Stimulated activated naive CD8-positive, alpha-beta T cell treated with anti-CD3 and anti-CD28 coated beads, Interleukin-15, amount 100 ng/mL, for 72 hours (primary cell): ENCODE measurements around the gene GPBP1.
"Not testable (repeated sequence)": the region's sequence is repeated elsewhere in the genome, so short reads cannot be mapped to it uniquely, and the experiment has no call there.

Experiments used
- ATAC-seq: fragments of 150-1000 bp; cut with Tn5 transposase; 2 replicates; pipeline ENCODE4 v1.10.0; 2021; ENCODE audit warnings: mild to moderate bottlenecking, moderate library complexity
- DNase-seq, 2 donors: peaks; one replicate each; pipeline ENCODE4 v3.0.0; 2021 to 2022
- H3K27ac Mint-ChIP-seq, 2 donors: one replicate each; pipeline ENCODE4 v1.8.0; 2022; ENCODE audit warnings: mild to moderate bottlenecking in 2 of 2, mixed read lengths in 2 of 2, moderate library complexity in 2 of 2
- H3K27me3 Mint-ChIP-seq: one replicate; pipeline ENCODE4 v1.8.0; 2022; ENCODE audit warnings: mixed read lengths
- H3K4me1 Mint-ChIP-seq: one replicate; pipeline ENCODE4 v1.8.0; 2022; ENCODE audit warnings: mild to moderate bottlenecking, mixed read lengths
- H3K4me3 Mint-ChIP-seq, 2 donors: one replicate each; pipeline ENCODE4 v1.8.0; 2022; ENCODE audit warnings: mild to moderate bottlenecking in 2 of 2, mixed read lengths in 2 of 2, moderate library complexity in 1 of 2
- H3K9me3 Mint-ChIP-seq, 2 donors: one replicate each; pipeline ENCODE4 v1.8.0; 2022; ENCODE audit warnings: mixed read lengths in 2 of 2

GPBP1 gene

DNA sequence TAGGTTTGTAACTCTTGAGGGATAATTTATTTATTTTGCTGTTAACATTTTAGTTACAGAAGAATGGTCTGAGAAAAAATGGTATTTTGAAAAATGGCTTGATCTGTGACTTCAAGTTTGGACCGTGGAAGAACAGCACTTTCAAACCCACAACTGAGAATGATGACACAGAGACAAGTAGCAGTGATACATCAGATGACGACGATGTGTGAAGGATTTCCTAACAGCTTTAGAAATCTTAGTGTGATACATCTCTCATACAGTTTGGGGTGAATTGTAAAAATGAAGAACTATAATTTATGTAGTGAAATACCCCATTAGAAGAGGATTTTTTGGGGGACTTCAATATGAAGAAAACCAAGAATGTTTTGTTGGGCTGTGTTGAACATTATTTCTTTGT is 88.7 kb downstream of the GPBP1 start:
- Mint-ChIP-seq H3K27me3 (no peaks in the 10 kb centered on the region), H3K4me1 (peaks cover 28% of the 10 kb centered on the region), H3K27ac (peak overlapping the region in 1 of 2 donors; percentile 46), H3K4me3 (no peak overlapping the region), H3K9me3 (no peaks in the 10 kb centered on the region)
- peak; percentile 64 for ATAC-seq
- DNase-seq: no peak

DNA sequence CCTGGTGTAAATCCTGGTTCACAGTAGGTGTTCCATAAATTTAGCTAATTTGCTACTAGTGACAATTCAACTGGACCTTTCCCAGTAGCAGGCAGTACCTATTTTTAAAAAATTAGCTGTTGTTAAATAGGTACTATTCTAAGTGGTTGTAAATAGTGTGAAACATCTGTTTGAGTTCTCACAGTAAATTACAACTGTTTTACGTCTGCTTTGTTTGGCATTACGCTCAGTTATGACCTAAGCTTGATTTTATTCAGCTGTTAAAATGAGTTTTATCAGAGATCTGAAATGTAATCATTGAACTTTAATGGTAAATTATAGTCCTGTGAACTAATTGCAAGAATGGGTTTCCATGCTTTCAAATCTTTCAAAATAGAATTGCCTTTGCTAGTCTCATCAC is 93.9 kb downstream of the GPBP1 start:
- DNase-seq (no peak), ATAC-seq (no peak)
- H3K4me3 Mint-ChIP-seq: no peak overlapping the region
- H3K4me1 Mint-ChIP-seq: no peaks in the 10 kb centered on the region
- H3K27ac Mint-ChIP-seq: no peak overlapping the region
- peaks cover 4% of the 10 kb centered on the region for H3K27me3 Mint-ChIP-seq
- no peaks in the 10 kb centered on the region for H3K9me3 Mint-ChIP-seq

DNA sequence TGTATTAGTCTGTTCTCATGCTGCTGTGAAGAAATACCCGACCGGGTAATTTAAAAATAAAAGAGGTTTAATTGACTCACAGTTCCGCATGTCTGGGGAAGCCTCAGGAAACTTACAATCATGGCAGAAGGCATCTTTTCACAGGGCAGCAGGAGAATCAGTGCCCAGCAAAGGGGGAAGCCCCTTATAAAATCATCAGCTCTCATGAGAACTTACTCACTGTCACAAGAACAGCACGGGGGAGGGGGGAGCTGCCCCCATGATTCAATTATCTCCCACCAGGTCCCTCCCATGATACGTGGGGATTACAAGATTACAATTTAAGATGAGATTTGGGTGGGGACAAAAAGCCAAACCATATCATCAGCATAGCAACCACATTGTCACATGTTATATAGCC is 102.5 kb downstream of the GPBP1 start:
- H3K27me3 Mint-ChIP-seq: peaks cover 17% of the 10 kb centered on the region

DNA sequence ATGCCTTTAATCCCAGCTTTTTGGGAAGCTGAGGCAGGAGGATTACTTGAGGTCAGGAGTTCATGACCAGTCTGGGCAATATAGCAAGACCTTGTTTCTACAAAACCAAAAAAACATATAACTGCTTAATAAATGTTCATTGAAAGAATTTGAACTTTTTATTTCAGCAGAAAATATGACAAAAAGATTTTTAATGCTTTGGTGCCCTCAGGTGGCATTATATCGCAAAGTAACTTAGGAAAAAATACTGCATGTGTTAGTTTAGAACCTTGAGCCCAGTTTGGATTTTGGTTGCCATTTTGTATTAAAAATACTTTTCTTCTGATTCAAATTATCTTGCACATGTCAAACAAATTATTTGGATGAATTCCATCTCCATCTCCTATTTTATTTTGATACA is 103.2 kb downstream of the GPBP1 start:
- Mint-ChIP-seq H3K4me1 (no peaks in the 10 kb centered on the region), H3K9me3 (no peaks in the 10 kb centered on the region), H3K27me3 (peaks cover 20% of the 10 kb centered on the region), H3K27ac (no peak overlapping the region), H3K4me3 (no peak overlapping the region)
- ATAC-seq (no peak), DNase-seq (no peak)

More for the DNA sequence above, 102.5 kb downstream of the GPBP1 start:
- H3K4me1 Mint-ChIP-seq: no peaks in the 10 kb centered on the region
- no peaks in the 10 kb centered on the region for H3K9me3 Mint-ChIP-seq
- ATAC-seq: no peak
- no peak overlapping the region for H3K4me3 Mint-ChIP-seq
- no peak overlapping the region for H3K27ac Mint-ChIP-seq
- DNase-seq: no peak

DNA sequence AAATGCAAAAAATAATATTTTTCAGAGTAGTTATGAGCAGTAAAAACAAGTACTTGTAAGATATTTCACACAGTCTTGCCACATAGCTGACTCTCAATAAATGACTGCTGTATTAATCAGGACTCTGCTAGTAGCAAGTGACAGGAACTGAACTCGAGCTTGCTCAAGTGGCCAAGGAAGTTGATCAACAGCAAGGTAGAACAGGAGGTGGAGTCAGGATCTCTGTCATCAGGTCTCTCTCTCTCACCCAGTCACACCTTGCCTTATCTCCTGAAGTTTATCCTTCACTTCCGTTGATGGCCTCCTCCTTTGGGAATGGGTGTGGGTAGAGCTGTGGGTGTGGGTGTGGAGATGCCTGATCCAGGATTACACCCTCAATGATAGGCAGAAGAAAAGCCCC is 107.0 kb downstream of the GPBP1 start:
- no peaks in the 10 kb centered on the region for H3K9me3 Mint-ChIP-seq
- no peak for DNase-seq
- H3K4me3 Mint-ChIP-seq: no peak overlapping the region
- no peak overlapping the region for H3K27ac Mint-ChIP-seq
- H3K4me1 Mint-ChIP-seq: no peaks in the 10 kb centered on the region
- H3K27me3 Mint-ChIP-seq: peaks cover 13% of the 10 kb centered on the region
- no peak for ATAC-seq

DNA sequence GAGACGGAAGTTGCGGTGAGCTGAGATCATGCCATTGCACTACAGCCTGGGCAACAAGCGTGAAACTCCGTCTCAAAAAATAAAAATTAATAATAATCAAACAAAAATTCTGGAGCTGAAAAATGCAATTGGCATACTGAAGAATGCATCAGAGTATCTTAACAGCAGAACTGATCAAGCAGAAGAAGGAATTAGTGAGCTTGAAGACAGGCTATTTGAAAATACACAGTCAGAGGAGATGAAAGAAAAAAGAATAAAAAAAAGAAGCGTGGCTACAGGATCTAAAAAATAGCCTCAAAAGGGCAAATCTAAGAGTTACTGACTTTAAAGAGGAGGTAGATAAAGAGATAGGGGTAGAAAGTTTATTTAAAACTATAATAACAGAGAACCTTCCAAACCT is 111.2 kb downstream of the GPBP1 start:
- not testable (repeated sequence) for H3K4me1 Mint-ChIP-seq, H3K9me3 Mint-ChIP-seq, H3K4me3 Mint-ChIP-seq, H3K27me3 Mint-ChIP-seq, H3K27ac Mint-ChIP-seq, ATAC-seq, DNase-seq

DNA sequence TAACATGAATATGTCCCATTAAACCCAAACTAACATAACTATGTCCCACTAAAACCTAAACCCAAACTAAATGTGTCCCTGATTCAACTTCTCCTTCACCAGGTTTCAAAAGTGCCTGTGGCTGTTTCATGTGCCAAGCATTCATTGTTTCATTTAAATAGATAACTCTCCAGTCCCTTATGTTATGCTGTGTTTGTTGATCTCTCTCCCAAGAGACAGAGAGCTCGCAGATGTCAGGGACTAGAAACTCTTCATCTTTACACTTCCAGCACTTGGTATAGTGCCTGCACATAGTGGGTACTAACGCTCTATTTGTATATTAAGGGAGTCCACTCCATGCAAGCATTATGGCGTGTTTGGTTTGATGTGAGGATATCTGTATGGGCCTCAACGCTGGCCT is 118.0 kb downstream of the GPBP1 start:
- no peak for DNase-seq
- Mint-ChIP-seq H3K4me1 (no peaks in the 10 kb centered on the region), H3K27ac (no peak overlapping the region), H3K27me3 (no peaks in the 10 kb centered on the region), H3K9me3 (no peaks in the 10 kb centered on the region), H3K4me3 (no peak overlapping the region)
- no peak for ATAC-seq

DNA sequence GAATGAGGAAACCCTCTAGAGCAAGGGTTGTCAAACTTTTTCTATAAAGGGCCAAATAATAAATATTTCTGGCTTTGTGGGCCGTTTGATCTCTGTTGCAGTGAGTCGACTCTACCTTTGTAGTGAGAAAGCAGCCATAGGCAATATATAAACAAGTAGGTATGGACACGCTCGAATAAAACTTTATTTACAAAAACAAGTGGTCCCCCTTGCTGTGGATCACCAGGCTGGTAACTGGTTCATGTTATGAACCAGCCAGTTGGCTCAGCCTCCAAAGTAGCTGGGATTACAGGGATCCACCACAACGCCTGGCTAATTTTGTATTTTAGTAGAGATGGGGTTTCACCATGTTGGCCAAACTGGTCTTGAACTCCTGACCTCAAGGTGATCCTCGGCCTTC is 118.5 kb downstream of the GPBP1 start:
- no peaks in the 10 kb centered on the region for H3K27me3 Mint-ChIP-seq
- DNase-seq (no peak), ATAC-seq (no peak)
- no peaks in the 10 kb centered on the region for H3K4me1 Mint-ChIP-seq
- no peaks in the 10 kb centered on the region for H3K9me3 Mint-ChIP-seq
- H3K27ac Mint-ChIP-seq: no peak overlapping the region
- H3K4me3 Mint-ChIP-seq: no peak overlapping the region

DNA sequence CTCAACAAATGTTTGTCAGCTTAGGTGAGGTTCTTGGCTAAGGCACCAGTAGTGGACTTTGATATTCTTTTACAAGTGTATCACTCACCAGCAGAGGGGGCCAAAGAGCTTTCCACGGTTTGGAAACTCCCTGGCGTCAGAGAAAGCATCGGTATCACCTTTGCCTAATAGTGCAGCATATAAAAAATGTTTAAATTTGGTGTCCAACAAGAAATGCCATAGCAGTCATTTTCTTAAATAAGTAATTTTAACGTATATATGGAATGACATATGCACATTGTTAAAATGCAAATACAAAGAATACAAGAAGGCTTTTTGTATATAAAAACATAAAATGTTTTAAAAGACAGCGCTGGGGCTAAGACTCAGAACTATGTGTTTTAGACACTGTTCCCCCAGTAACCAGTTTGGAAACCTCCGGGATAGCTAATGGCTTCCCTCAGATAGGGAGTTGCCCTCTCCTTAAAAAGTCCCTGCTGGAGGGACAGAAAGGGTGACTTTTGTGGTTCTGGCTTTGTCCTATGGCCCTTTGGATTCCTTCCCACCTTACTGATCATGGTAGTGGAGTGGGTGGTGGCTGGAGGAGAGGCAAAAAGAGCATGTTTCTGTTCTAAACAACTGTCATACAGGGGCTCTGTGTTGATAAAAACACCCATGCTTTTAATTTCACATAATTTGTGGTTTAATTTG is 124.6 kb downstream of the GPBP1 start:
- no peak overlapping the region for H3K27ac Mint-ChIP-seq
- no peaks in the 10 kb centered on the region for H3K27me3 Mint-ChIP-seq
- DNase-seq (peak; percentile 75), ATAC-seq (no peak)
- peaks cover 43% of the 10 kb centered on the region for H3K4me1 Mint-ChIP-seq
- H3K9me3 Mint-ChIP-seq: no peaks in the 10 kb centered on the region
- peak overlapping the region; percentile 43 to 58 for H3K4me3 Mint-ChIP-seq

DNA sequence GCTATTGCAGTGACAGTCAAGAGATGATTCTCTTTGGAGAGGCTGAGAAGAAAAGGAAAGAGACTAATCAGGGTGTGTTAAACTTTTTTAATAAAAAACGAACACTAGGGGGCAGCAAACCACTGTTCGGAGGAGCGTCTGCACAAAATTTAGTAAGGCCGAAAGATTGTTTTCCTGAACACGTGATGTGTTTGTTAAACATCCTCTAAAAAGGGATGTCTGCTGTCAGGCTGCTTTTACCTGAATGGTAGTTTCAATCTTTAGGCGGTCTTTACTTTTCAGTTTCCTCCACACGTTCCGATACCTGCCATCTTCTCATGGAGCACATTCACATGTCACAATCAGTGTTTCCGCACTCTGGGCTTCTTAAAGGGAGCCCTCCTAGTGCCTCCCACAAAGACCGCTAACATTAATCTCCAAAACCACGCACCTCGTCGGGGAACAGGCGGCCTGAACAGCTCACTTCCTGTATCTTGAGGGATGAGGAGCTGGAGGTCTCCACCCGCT is 125.2 kb downstream of the GPBP1 start:
- peak overlapping the region; percentile 43 to 58 for H3K4me3 Mint-ChIP-seq
- peak; percentile 85 for ATAC-seq
- DNase-seq: peak; percentile 34 to 73
- no peaks in the 10 kb centered on the region for H3K27me3 Mint-ChIP-seq
- no peaks in the 10 kb centered on the region for H3K9me3 Mint-ChIP-seq
- H3K27ac Mint-ChIP-seq: no peak overlapping the region
- peaks cover 43% of the 10 kb centered on the region for H3K4me1 Mint-ChIP-seq

DNA sequence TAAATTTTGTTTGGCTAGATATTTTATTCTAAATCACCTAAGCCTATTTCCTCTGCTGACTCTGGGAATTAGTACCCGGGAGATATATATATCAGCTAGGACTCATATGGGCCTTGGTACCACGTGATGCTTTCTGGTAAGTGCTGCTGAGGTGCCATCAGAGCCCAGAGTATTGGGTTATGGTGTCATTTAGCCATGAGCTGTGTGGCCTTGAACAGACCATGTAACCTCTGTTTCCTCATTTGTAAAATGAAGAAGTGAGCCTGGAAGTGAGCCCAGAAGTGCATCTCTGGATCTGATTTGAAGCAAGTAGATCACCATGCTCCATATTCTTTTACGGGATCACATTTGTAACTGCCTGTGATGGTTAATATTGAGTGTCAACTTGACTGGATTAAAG is 126.1 kb downstream of the GPBP1 start:
- no peak for ATAC-seq
- Mint-ChIP-seq H3K4me3 (no peak overlapping the region), H3K27me3 (no peaks in the 10 kb centered on the region), H3K27ac (no peak overlapping the region), H3K9me3 (no peaks in the 10 kb centered on the region), H3K4me1 (peaks cover 43% of the 10 kb centered on the region)
- no peak for DNase-seq

DNA sequence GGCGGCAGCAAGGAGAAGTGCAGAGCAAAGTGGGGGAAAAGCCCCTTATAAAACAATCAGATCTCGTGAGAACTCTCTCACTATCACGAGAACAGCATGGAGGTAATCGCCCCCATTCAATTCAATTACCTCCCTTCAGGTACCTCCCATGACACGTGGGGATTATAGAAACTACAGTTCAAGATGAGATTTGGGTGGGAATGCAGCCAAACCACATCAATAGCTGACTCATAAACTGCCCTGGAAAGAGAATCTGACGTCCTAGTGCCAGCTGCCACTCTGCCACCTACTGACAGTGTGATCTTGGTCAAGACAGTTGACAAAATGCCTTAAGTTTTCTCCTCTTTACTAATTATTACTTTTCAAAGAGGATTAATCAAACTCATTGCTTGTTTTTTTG is 128.3 kb downstream of the GPBP1 start:
- Mint-ChIP-seq H3K27me3 (no peaks in the 10 kb centered on the region), H3K4me1 (peaks cover 43% of the 10 kb centered on the region), H3K27ac (no peak overlapping the region), H3K9me3 (peaks cover 6 to 8% of the 10 kb centered on the region in 2 donors), H3K4me3 (no peak overlapping the region)
- DNase-seq: peak; percentile 31 to 63
- peak; percentile 53 for ATAC-seq

DNA sequence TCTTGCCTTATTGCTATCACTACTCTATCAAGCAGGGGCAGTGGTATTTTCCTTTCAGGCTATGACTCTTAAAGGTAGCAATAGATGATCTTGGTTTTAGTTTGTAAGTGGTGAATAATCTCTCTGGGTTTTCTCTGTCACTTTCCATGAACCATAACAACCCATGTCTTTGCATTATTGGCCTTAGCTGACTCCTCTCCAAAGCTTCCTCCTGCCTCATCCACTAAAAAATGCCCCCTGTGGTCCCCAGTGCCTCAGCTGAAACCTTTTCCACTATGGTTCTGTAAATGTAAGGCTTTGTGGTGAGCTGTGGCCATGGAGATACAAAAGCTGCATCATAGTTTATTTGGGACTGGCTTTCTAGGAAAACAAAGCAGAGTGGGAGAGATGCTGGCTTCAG is 128.8 kb downstream of the GPBP1 start:
- Mint-ChIP-seq H3K27me3 (no peaks in the 10 kb centered on the region), H3K4me1 (peaks cover 43% of the 10 kb centered on the region), H3K27ac (no peak overlapping the region), H3K9me3 (peaks cover 6 to 8% of the 10 kb centered on the region in 2 donors), H3K4me3 (no peak overlapping the region)
- DNase-seq (no peak), ATAC-seq (peak; percentile 43)

DNA sequence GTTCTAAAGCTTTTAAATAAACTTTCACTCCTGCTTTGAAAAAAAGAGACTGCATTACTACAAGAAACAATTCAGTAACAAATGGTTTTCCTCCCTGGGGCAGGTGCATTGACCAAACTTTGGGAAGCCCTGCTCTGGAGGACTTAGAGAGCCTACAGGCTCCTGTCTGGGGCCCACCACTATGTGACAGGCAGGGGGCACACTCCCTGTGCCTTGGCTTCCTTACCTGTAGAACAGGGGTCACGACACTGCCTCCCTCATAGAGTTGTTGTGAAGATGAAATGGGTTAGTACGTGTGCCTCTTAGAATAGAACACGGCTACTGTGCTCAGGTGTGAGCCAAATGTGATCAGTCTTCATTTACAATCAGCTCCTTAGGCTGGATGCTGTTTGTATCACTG is 130.1 kb downstream of the GPBP1 start:
- Mint-ChIP-seq H3K27ac (peak overlapping the region in 1 of 2 donors; percentile 44), H3K27me3 (no peaks in the 10 kb centered on the region), H3K4me3 (no peak overlapping the region), H3K4me1 (peaks cover 31% of the 10 kb centered on the region), H3K9me3 (peaks cover 12 to 17% of the 10 kb centered on the region in 2 donors)
- ATAC-seq (no peak), DNase-seq (no peak)

DNA sequence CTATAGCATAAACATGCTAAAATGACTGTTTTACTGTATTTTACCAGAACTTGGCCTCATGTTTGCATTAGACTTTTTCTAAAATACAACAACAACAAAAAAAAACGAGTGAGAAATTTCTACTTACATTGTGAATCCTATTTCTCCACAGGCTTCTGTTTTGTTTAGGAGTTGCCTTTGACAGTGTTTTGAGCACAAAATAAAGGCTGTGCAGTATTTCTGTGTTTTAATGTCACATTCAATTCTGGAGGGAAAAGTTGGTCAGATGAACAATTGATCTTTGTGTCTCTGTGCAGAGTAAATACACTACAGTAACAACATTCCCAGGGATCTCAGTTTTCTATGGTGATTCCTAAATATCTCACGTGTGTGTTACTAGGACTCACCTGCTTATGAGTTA is 131.1 kb downstream of the GPBP1 start:
- ATAC-seq: no peak
- no peak overlapping the region for H3K4me3 Mint-ChIP-seq
- H3K9me3 Mint-ChIP-seq: peaks cover 12 to 17% of the 10 kb centered on the region in 2 donors

DNA sequence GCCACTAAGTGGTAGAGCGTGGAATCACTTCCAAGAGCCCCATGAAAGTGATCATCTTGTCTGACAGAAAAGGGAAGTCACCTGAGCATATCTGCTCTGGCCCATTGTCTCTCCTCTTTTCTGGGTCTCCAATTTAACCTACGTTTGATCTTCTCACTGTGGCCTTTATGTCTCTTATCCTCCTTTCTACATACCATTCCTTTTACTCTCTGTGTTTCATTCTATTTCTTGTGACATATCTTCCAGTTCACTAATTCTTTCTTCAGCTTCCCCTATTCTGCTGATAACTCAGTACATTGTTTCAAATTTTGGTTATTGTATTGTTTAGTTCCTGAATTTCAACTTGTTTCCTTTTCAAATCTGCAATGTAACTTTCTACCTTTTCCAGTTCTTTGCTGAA is 132.5 kb downstream of the GPBP1 start:
- Mint-ChIP-seq H3K4me3 (no peak overlapping the region), H3K27ac (no peak overlapping the region), H3K9me3 (peaks cover 12 to 17% of the 10 kb centered on the region in 2 donors), H3K27me3 (no peaks in the 10 kb centered on the region), H3K4me1 (peaks cover 16% of the 10 kb centered on the region)
- no peak for ATAC-seq
- DNase-seq: no peak

More for the DNA sequence above, 131.1 kb downstream of the GPBP1 start:
- Mint-ChIP-seq H3K27ac (no peak overlapping the region), H3K27me3 (no peaks in the 10 kb centered on the region), H3K4me1 (peaks cover 25% of the 10 kb centered on the region)
- DNase-seq: no peak

DNA sequence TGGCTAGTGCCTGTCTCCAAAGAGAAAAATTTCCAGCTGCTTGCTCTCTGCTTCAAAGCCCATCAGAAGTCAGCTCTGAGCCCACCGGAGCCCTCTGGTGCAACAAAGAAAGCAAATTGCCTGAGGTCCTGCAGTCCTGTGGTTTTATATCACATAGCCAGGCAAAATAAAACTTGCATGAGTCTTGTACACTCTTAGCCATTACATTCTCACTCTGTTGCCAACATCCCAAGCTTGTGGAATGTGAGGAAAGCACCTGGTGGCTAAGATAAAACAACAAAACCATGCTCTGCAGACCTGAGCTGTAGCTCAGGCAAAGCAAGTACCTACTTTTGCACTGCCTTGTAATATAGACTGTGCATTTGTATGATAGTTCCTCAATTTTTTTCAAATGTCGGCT is 133.7 kb downstream of the GPBP1 start:
- Mint-ChIP-seq H3K4me3 (no peak overlapping the region), H3K27ac (no peak overlapping the region), H3K4me1 (peaks cover 5% of the 10 kb centered on the region), H3K9me3 (peaks cover 12 to 17% of the 10 kb centered on the region in 2 donors), H3K27me3 (no peaks in the 10 kb centered on the region)
- no peak for DNase-seq
- no peak for ATAC-seq
